HG03571 (cell line): ENCODE data around the gene MCTP1.
"Not testable (repeated sequence)": the region's sequence is repeated elsewhere in the genome, so short reads cannot be mapped to it uniquely, and the experiment has no call there.

Experiments
- ATAC-seq: cut with Tn5 transposase; IDR thresholded peaks from one replicate; pipeline ENCODE4 v1.9.1; 2021; ENCODE audit not compliant: unreplicated experiment

Gene MCTP1

DNA sequence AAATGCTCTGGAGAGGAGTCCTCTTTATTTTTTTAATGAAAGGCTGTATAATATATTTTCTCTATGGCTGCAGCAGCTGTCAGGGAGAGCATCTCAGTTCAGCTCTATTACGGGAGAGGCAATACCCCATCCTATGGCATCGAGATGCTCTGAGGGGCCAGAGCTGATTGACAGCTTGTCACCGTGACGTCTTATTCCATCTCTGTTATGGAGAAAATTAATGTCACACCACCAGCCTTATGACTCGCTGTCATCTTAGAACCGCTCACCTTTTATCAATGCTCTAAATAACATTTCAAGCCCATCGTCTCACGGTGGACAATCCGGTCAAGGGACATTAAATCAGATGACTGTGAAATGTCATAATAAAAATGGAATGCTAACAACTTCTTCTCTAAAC, 392.9 kb downstream of the MCTP1 start:
- ATAC-seq: no peak

DNA sequence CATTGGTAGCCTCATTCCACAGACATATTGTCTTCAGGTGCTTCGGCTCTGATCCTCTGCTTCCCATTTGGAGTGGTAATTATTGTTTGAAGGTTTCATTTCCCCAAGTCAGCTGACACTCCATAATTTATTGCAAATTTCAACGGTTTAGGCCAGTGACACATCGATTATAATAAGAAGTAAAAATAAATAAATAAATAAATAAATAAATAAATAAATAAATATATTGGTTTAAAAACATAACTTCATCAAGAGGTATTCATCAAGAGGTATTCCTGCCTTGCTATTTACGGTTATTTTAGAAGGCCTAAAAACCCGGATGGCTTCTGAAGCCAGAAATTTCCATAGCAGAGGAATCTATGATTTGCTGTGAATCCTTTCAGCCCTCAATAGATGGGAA, 393.3 kb downstream of the MCTP1 start:
- no peak for ATAC-seq

DNA sequence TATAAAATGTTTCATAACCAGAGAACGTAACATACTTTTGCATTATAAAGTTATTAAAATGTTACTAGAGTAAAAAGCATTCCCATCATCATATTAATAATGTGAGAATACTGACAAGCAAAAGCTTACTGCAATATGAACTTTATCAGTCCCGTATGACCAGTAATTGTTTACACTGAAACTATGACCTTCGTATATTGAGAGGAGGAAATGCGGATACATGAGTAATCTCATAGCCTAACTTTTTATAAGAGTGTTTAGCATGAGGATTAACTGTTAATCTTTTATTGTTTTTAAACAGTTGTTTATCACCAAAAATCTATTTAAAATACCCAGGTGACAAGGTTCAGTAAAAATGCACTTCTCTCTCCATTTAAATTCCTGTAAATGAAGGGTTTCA, 394.0 kb downstream of the MCTP1 start:
- no peak for ATAC-seq

DNA sequence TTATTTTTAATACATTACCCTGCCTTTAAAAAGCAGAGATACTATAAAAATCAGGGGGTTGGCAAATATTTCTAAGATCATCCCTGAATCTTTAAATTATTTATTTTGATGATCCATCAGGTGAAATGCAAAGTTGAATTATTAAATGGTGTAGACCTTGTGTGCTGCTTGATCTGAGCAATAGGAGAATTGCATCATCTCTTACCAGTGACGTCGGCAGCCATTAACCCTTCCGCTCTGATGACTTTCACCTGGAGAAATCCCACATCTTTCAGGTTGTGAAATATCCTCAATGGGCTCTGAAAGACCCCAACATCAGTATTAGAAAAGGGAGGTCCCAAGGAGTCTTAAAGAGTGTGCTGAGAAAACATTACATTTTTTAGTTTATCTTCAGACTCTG, 396.2 kb downstream of the MCTP1 start:
- no peak for ATAC-seq

DNA sequence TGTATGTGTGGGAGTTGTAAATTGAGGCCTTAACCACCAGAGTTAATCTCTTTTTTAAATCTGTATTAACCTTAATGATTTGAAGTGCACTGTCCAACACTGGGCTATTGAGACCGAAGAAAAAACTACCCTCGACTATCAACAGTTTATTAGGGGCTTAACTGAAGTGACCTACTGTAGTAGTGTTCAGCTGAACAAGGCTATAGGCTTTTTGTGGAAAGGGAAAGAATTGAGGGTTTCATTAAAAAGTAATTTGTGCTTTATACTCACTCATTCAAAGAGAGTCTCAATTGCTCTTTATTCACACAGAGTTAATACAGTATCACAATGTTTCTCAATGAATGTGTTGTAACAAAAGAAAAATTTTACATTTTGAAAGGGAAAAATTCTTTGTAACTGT, 399.0 kb downstream of the MCTP1 start:
- no peak for ATAC-seq

DNA sequence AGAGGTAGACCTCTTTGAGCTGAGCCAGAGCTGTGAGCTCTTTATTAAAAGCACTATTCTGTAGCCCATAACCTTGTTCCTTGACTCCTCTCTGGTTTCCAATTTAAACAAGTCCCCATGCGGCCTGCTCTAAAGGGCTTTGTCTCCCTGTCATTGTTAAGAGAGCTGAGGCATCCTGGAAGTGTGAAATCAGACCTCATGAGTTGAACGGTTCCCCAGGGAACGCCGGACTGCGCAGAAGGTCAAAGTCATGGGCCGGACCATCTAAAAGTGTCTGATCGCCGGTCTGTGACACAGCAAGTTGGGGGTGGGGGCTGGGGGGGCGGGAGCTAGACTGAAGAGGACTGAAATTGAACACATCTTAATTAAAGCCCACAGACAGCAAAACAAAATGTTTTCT, 400.6 kb downstream of the MCTP1 start:
- ATAC-seq: no peak

DNA sequence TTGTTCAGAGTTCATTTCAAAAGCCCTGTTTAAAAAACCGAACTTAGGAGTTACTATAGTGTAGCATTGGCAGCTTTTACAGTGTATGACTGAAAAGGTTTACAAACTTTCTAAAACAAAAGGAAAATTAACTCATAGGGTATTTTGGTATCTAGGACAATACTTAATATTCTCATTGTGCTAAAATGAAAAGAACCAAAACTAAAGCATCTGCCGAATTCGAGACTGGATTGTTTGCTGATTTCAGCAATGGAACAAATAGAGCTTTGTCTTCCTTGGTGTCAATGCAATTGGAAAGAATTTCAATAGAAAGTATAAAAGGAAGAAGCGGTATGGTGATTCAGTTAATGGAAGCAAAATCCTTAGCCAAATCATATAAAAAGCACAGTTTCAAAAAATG, 412.4 kb downstream of the MCTP1 start:
- ATAC-seq: no peak

DNA sequence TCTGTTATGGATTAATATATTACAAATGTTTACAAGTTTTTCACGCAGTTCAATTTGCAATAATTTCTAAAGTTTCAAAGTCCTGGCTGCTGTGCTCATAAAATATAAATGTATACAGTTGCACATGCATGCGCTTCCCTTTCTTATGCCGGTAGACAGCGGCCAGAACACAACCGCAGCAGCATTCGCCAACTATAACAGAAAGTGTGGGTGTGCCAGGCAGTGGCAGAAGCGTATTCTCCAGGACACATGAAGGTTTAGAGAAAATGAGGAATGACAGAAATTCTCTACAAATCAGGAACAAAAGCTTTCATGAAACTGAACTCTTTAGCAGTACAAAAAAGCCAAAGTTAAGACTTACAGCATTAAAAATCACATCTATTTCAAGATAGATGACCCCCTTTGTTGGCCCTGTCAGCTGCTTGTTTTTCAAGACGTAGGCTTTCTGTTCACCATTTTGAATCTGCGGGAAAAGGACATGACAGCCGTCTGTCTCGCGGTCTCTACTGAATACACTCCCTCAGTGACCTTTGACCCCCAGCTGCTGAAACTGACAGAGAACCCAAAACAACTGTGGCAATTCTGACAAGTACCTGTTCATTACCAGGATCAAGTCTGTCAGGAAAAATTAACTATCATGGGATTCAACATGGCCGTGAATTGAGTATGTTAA, 414.2 kb downstream of the MCTP1 start:
- no peak for ATAC-seq

DNA sequence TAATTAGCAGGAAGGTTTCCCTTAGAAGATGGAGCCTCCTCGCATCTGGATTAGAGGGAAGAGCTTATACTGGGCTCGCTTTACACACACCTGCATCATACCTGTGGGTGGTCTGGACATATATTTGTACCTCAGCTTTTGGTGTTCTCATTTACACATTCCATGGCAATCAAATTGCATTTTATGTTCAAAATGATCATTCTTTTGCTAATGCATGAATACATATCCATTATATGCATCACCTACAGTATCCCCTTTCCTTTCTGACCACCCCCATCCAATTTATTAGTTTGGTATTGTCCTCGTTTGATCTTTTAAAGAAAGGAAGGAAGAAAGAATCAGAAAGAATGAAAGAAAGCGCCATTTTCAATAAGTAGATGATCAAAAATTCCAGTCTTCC, 415.0 kb downstream of the MCTP1 start:
- no peak for ATAC-seq

DNA sequence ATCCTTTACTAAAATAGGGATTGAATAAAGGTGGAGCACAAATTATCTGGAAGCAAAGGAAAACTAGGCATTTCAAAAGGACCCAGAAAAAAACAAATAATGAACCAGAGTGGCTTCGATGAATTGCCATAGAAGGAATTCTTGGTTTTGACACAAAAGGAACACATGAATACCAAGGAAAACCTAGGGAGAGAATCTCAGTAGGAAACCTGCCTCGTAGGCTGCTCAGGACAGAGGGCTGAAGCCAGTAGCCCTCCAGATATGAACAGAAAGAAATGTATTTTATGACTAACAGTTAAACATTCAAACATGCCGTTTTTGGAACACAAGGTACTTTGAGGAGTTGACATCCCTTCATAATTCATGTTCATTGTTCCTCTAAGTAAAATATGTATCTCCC, 420.9 kb downstream of the MCTP1 start:
- ATAC-seq: no peak

DNA sequence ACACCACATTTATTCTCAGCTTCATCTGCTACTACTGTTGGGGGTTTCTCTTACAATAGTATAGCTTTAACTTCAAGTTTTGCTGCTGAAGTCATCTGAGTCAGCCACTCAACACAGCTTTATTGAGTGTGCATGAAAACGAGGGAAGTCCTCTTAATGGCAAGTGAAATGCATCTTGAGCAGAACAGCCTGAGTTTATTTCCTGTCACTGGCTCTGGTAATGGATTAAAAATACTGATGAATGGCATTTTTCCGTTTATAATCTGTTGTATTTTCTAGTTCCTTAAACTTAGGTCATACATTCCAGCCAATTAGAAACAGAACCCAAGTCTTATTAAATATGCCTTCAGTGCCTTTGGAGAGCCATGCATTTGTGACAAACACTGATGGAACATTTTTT, 427.8 kb downstream of the MCTP1 start:
- ATAC-seq: no peak

DNA sequence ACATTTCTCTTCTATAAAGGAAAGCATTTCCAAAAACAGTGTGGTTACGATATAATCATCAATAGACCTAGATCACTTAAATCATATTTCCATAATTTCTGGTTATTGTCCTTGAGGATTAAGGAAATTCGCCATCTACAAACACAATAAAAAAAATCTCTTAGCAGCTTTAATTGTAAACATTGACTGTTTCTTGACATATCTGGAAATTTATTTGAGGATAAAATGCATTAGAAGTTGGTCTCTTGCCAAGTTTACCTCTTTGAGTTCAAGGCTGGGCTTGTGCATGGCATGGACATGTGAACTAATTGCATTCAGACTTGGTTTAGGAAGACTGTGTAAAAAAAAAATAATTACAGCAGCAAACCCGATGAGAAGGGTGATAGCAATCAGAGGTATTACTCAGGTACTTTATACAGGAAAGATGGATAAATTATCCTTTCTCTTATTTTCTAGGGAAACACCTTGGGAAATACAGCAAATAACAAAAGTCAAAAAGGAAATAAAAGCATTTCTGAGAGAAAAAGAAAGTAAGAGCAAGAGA, 428.6 kb downstream of the MCTP1 start:
- ATAC-seq: no peak

DNA sequence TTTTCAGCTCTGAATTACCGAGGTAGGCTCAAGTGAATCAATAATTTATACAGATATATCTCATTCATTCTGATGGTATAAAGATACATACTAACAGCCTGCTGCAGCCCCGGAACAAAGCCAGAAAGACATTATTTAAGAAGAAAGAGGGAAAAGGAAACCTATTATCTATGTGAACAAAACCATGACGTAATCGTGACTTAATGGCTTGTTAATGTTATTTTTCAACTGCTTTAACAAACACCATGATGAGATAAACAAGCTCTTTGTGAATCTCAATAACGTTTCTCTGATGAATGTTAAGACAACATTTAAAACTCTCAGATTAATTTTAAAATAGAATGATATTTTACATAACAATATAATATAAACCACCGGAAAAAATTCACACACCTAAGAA, 429.4 kb downstream of the MCTP1 start:
- ATAC-seq: no peak

DNA sequence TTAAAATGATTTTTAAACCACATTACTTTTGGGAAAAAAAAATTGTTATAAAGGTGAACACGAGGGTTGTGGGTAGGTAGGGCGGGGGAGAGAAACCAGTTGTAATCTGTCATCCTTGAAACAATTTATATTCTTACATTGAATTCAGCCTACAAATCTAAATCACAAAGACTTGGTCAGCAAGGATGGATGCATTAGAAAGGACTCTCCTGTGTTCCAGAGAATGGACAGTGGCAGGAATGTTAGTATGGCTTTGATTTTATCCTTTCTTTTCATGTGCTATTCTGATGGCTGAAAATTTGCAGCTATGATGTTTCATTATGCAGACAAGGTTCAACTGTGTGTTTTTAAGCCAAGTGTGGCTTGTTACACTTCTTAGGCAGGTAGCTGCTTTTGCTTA, 431.8 kb downstream of the MCTP1 start:
- no peak for ATAC-seq

DNA sequence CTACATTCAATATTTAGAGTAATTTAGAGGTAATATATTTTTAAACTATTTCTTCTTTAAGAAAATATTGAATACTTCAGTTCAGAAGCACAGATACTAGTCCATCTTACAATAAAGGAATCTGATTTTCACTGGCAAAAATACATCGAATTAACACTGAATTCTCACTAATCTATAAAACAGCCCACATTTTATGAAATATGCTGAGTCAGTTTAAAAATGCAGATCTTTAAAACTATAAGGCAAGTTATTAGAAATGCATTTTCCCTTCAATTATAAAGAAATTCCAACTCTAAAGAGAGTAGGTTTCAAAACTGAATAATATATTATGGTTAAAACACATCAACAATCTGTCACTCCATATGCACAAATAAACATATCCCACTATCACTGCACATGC, 433.9 kb downstream of the MCTP1 start:
- ATAC-seq: no peak

DNA sequence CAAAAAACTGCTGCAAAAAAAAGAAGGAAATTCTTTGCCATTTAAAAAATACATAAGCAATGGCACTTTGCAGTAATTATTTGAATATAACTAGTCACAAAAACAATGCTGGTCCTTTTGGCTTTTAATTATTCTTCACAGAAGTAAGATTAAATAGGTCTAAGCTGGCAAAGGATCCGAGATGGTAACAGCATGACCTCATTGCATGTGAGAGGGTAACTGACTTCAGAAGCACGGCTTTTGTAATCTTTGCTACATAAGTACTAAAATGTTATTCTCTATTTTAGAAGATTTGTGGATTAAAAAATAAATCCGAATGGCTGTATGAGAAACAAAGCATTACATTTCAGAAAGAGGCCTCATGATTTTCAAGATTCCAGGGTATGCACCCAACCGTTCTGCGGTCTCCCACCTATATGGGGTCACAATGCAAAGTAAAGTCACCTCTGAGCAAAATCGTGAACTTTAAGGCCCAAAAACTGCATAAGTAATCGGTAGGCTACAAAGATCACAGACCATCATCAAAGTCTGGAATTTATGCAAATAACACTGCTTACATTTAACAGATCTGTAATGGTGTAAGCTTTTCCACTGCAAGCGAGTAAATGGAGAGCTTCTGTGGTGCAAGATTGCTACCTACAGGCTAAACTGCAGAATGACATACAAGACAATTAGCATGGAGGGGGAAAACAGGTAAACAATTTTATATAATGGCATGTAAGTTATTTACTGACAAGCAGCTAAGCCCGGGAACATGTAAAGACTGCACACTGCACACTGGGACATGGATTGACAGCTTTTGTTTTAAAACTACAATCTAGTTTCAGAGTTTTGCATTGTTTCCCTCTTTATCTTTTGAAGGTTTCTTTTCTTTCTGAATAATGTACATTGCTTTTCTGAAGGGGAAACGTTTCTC, 434.8 kb downstream of the MCTP1 start:
- peak; percentile 89 for ATAC-seq

DNA sequence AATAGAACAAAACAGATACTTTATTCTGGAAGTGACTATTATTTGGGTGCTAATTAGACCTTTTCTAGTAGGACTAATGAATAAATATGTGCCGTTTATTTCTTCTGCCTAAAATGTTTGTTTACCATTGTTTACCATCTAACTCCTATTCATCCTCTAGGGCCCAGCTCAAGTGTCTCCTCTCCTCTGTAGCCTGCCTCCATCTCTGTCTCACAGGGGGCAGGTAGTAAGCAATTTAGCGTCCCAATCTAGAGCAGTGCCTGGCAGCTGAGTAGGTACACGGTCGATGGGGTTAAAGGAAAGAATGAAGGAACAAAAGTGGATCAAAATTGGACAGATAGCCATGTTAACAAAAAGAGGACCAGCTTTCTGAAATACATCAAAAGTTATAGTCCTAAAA, 435.6 kb downstream of the MCTP1 start:
- no peak for ATAC-seq

DNA sequence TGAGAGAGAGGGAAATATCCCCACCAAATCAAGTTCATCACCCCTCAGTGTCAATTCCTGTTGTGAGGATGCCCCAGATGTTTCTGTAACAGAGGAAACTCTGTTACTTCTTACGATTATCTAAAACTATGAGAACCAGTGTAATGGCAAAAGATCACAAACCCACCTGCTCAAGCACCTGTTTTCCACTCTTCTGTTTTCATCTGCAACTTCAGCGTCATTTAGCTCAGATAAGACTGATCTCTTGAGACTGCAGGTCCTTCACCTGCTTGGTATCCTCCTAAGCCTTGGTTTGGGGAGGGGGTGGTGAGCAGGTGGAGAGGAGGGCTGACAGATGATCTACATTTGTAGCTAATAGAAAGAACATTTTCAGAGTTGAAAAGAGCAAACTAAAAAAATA, 437.2 kb downstream of the MCTP1 start:
- no peak for ATAC-seq

DNA sequence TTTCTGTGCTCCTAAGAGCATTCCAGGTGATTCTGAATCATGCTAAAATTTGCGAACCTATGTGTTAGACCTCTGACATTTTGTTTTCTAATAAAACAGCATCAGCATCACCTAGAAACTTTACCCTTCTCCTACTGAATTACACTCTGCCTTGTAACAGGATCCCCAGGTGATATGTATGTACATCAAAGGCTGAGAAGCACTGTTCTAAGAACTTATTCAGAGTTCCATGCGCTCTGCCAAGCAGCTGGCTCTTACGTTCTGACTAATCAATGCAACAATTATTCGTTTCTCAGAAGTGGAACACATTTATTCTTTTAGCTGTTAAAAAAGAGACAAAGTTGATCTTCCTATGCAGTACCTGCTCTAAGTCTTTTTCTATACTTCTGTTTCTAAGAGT, 437.9 kb downstream of the MCTP1 start:
- no peak for ATAC-seq

DNA sequence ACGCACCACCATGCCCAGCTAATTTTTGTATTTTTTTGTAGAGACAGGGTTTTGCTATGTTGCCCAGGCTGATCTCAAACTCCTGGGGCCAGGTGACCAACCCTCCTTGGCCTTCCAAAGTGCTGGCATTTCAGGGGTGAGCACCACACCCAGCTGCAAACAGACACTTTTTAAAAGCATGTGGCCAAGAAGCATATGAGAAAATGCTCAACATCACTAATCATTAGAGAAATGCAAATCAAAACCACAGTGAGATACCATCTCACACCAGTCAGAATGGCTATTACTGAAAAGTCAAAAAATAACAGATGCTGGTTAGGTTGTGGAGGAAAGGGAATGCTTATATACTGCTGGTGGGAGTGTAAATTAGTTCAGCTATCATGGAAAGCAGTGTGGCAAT, 439.2 kb downstream of the MCTP1 start:
- ATAC-seq: not testable (repeated sequence)

DNA sequence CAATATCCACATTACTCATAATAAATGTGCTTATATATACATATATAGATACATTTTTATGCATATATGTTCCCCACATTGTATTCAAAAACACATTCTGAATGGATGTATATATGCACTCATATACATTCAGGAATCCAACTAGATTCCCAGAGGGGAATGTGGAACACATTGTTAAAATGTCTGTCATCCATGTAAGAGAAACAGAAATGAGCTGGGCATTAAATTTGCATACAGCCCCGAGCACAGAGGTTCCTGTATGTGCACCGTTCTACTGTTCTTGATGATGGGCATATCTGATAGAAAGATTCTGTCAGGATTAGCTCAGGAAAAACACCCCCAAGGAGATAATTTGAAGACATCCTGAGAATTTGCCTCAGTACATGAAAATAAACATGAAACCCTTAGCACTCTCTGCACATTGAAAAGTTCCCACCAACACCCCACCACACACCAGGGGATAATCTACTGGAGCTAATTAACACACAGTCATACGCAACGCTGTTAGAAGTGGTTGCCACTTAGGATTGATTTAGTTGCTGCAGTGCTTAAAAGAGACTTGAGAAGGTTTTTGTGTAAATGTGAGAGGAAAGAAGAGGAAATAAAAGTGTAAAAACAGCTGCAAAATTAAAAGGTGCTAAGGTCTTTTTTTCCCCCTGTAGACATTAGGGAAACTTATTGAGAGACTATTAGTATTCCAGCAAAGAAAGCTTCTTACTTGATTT, 443.1 kb downstream of the MCTP1 start:
- ATAC-seq: no peak

DNA sequence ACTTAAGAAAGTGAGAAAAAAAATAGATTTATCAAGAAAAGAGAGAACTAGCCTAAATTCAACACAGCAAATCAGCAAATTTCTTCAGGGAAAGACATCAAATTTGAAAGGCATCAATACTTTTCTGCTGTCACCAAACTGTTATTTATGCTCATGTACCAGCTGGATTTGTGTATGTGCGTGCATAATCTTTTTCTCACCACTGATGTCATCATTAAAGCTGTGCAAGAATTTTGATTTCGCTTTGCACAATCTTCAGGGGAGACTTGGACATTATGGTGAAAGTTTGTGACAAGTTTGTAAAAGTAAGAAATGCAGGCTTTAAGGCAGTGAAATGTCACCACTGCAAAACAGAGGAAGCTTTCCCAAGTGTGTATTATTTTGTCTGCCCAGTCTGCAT, 451.0 kb downstream of the MCTP1 start:
- no peak for ATAC-seq
